GM12892 (cell line): ENCODE data around the gene PICALM.

ENCODE experiments used
- POLR2A ChIP-seq: IDR thresholded peaks from 2 replicates; pipeline ENCODE4 v1.6.1; 2011; ENCODE audit warnings: low read depth, low read length, control low read depth
- POLR2AphosphoS5 ChIP-seq: IDR thresholded peaks from 2 replicates; pipeline ENCODE4 v1.6.1; 2011; ENCODE audit warnings: low read depth, low read length, control low read depth

DNA sequence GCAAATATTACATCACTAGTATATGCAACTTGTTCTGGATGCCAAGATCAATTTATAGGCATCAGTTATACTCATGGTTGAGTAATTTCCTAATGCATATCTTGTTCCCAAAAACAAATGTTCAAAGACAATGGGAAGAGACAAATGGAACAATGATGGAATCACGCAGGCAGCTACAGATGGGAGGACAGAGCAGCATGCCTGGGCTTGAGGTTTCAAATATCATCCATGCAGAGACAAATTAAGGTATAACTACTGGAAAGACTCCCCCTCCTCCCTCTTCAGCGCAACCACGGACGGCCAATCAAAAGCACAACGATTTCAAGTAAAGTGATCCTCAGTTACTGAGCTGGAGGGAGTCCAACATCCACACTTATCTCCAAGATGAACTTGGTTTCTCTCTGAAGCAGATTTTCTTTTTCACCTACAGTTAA is 106.9 kb downstream of the PICALM start:
- no peak for TF ChIP-seq POLR2A
- TF ChIP-seq POLR2AphosphoS5 = no peak
